GM23338 (cell line): Measurements from ENCODE around the gene DISP3. TPM values are rescaled to one million over a fixed set of nuclear protein-coding genes. Genes with fewer than 3 reads are reported as not detected.

Experiments
- ATAC-seq: fragments of 200-7000 bp; cut with Tn5 transposase; 3 replicates; pipeline ENCODE4 v1.9.1; 2020
- DNase-seq: peaks from one replicate; pipeline ENCODE4 v3.0.0-alpha.2; 2015; ENCODE audit warnings: low spot score
- H2AFZ ChIP-seq: fragments of 200-600 bp; sonication (generic); 2 replicates; pipeline ENCODE4 v1.8.0; 2016; ENCODE audit warnings: antibody characterized with exemption, mild to moderate bottlenecking, moderate library complexity
- H3F3A ChIP-seq: fragments of 200-600 bp; sonication (generic); replicated peaks from 2 replicates; pipeline ENCODE4 v1.8.0; 2017; ENCODE audit warnings: antibody characterized with exemption, mixed run types, low read depth
- H3K27ac ChIP-seq: fragments of 200-600 bp; sonication (generic); 2 replicates; pipeline ENCODE4 v1.6.1; 2016; ENCODE audit warnings: low read depth
- H3K27me3 ChIP-seq: fragments of 200-600 bp; sonication (generic); 2 replicates; pipeline ENCODE4 v1.8.0; 2016; ENCODE audit warnings: mild to moderate bottlenecking, mixed run types, moderate library complexity; ENCODE audit not compliant: insufficient read depth
- H3K36me3 ChIP-seq: fragments of 200-600 bp; sonication (generic); 2 replicates; pipeline ENCODE4 v1.8.0; 2016; ENCODE audit warnings: mild to moderate bottlenecking; ENCODE audit not compliant: insufficient read depth
- H3K4me1 ChIP-seq: fragments of 200-600 bp; sonication (generic); 2 replicates; pipeline ENCODE4 v1.8.0; 2016; ENCODE audit warnings: mild to moderate bottlenecking, moderate library complexity; ENCODE audit not compliant: insufficient read depth
- H3K4me2 ChIP-seq: fragments of 200-600 bp; sonication (generic); 2 replicates; pipeline ENCODE4 v1.7.1; 2017; ENCODE audit warnings: mixed run types
- H3K4me3 ChIP-seq: fragments of 200-600 bp; sonication (generic); 2 replicates; pipeline ENCODE4 v1.6.1; 2016; ENCODE audit warnings: mixed run types
- H3K79me2 ChIP-seq: fragments of 200-600 bp; sonication (generic); replicated peaks from 2 replicates; pipeline ENCODE4 v1.8.0; 2017; ENCODE audit warnings: mild to moderate bottlenecking; ENCODE audit not compliant: insufficient read depth
- H3K9me2 ChIP-seq: fragments of 200-600 bp; sonication (generic); 2 replicates; pipeline ENCODE4 v1.8.0; 2017; ENCODE audit not compliant: insufficient read depth
- H4K20me1 ChIP-seq: fragments of 200-600 bp; sonication (generic); replicated peaks from 2 replicates; pipeline ENCODE4 v1.8.0; 2017; ENCODE audit warnings: mild to moderate bottlenecking; ENCODE audit not compliant: insufficient read depth
- H3K27ac Mint-ChIP-seq: 2 replicates; pipeline ENCODE4 v1.8.0; 2020; ENCODE audit warnings: inconsistent platforms, mild to moderate bottlenecking, moderate library complexity, mixed read lengths
- H3K27me3 Mint-ChIP-seq: 3 replicates; pipeline ENCODE4 v1.8.0; 2022; ENCODE audit warnings: low read depth, mild to moderate bottlenecking, moderate library complexity, mixed read lengths, inconsistent platforms; ENCODE audit not compliant: insufficient read depth, poor library complexity
- H3K36me3 Mint-ChIP-seq: 3 replicates; pipeline ENCODE4 v1.8.0; 2021; ENCODE audit warnings: low read depth, mild to moderate bottlenecking, inconsistent platforms, moderate library complexity, mixed read lengths
- H3K4me1 Mint-ChIP-seq: 3 replicates; pipeline ENCODE4 v1.8.0; 2020; ENCODE audit warnings: mild to moderate bottlenecking, inconsistent platforms, mixed read lengths
- H3K4me3 Mint-ChIP-seq: 3 replicates; pipeline ENCODE4 v1.8.0; 2021; ENCODE audit warnings: moderate library complexity, mild to moderate bottlenecking, inconsistent platforms, mixed read lengths
- H3K9me3 Mint-ChIP-seq: 3 replicates; pipeline ENCODE4 v1.8.0; 2020; ENCODE audit warnings: moderate library complexity, mild to moderate bottlenecking, inconsistent platforms, mixed read lengths
- CREB1 ChIP-seq: fragments of 250-450 bp; sonication (Bioruptor Pico); IDR thresholded peaks from 2 replicates; pipeline ENCODE4 v1.5.0; 2020; ENCODE audit warnings: low read depth, mild to moderate bottlenecking, moderate library complexity
- ETS1 ChIP-seq: IDR thresholded peaks from 2 replicates; pipeline ENCODE4 v1.6.1; 2016; ENCODE audit warnings: antibody characterized with exemption
- EZH2 ChIP-seq: fragments of 200-600 bp; sonication (generic); IDR thresholded peaks from one replicate; pipeline ENCODE4 v1.8.0; 2017; ENCODE audit warnings: antibody characterized with exemption, mild to moderate bottlenecking, low read depth; ENCODE audit not compliant: unreplicated experiment
- EZH2phosphoT487 ChIP-seq: fragments of 200-600 bp; sonication (generic); IDR thresholded peaks from one replicate; pipeline ENCODE4 v1.8.1; 2018; ENCODE audit warnings: antibody characterized with exemption; ENCODE audit not compliant: unreplicated experiment
- JUNB ChIP-seq: IDR thresholded peaks from one replicate; pipeline ENCODE4 v1.6.1; 2016; ENCODE audit warnings: antibody characterized with exemption; ENCODE audit not compliant: unreplicated experiment
- NANOG ChIP-seq: IDR thresholded peaks from 2 replicates; pipeline ENCODE4 v1.6.1; 2016; ENCODE audit warnings: antibody characterized with exemption, borderline replicate concordance
- POLR2AphosphoS5 ChIP-seq: IDR thresholded peaks from 2 replicates; pipeline ENCODE4 v1.6.1; 2016; ENCODE audit warnings: antibody characterized with exemption, low read depth
- REST ChIP-seq: IDR thresholded peaks from one replicate; pipeline ENCODE4 v1.6.1; 2018; ENCODE audit warnings: antibody characterized with exemption; ENCODE audit not compliant: unreplicated experiment
- STAT1 ChIP-seq: IDR thresholded peaks from one replicate; pipeline ENCODE4 v1.6.1; 2016; ENCODE audit warnings: antibody characterized with exemption; ENCODE audit not compliant: unreplicated experiment
- ZNF331 ChIP-seq: fragments of 250-450 bp; sonication (Bioruptor Pico); IDR thresholded peaks from 2 replicates; pipeline ENCODE4 v1.5.0; 2020; ENCODE audit warnings: low read depth, mild to moderate bottlenecking, moderate library complexity
- ZNF462 ChIP-seq: fragments of 250-450 bp; sonication (Bioruptor Pico); IDR thresholded peaks from 2 replicates; pipeline ENCODE4 v1.5.0; 2020; ENCODE audit warnings: mild to moderate bottlenecking, moderate library complexity
- polyA plus RNA-seq: library from polyadenylated mRNA; unstranded; fragments of >200 nt; fragmentation: Nextera tagmentation; extraction: Ambion mirVana; gene quantifications from 2 replicates; pipeline ENCODE4 v1.2.1, GENCODE V29; 2016
- total RNA-seq: library from RNA; depleted of rRNA; stranded (reverse); fragments of >200 nt; shearing (Covaris generic); gene quantifications from 2 replicates; pipeline ENCODE4 v1.2.3, GENCODE V29; 2014
- TF ChIP-seq, protein P1 (sequence below), 2 experiments: fragments of 200-600 bp in 1 of 2; sonication (generic) in 1 of 2; conservative IDR thresholded peaks; 2 replicates each; pipeline versions ENCODE4 v1.5.1 to v1.6.1; 2016 to 2017; ENCODE audit warnings: antibody characterized with exemption in 2 of 2, low read depth in 2 of 2, mild to moderate bottlenecking in 2 of 2, moderate library complexity in 1 of 2

The DISP3 gene
- total and polyA plus RNA-seq, 2 experiments from 2014 or later: 3.2 to 11.1 TPM

DNA sequence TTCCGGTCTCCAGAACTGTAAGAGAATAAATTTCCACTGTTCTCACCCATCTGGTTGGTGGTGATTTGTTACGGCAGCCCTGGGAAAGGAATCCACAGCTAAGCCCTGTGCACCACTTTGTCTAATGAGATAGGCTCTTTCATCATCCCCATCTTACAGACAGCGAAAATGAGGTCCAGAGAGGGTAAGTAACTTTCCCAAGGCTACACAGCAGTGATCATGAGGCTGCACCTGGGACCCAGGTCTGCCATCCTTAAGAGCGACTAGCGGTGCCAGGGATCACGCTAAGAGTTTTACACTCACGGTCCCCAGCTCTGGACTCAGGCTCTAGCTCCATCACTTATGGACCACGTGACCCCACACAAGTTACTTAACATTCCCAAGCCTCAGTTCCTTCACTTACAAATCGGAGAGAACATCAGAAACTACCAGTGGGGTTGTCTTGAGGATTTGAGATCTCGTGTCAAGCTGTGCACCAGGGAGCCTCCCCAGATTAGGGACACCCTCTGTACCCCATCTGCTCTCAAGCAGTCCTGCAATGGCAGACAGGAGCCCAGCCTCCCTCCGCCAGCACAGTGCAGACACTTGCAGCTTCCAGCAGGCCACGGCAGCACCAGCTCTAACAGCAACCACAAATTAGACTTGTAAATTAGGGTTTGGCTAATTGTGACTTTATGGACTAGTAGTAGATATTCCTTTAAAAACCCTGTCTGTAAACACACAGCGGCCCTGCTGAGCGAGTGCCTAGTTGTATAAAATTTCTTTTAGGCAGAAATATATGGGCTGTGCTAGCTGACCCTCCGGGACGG lies 87.3 kb downstream of the DISP3 start:
- Mint-ChIP-seq H3K4me3 (no peak overlapping the region), H3K4me1 (peaks cover 18% of the 10 kb centered on the region), H3K27me3 (peaks cover 13% of the 10 kb centered on the region), H3K27ac (no peak overlapping the region), H3K36me3 (no peaks in the 10 kb centered on the region; the same call in 2 of the 3 replicates), H3K9me3 (no peaks in the 10 kb centered on the region)
- Histone ChIP-seq H3K36me3 (no peaks in the 10 kb centered on the region), H3K27me3 (no peaks in the 10 kb centered on the region), H3K4me1 (no peaks in the 10 kb centered on the region), H3K4me3 (no peak overlapping the region), H3K4me2 (no peak overlapping the region), H3K9me2 (no peaks in the 10 kb centered on the region), H3K27ac (no peak overlapping the region), H3F3A (0 out of 2 replicates have a peak, but pooled peaks cover 2% of the 10 kb centered on the region), H2AFZ (no peak overlapping the region), H4K20me1 (no peaks in the 10 kb centered on the region), H3K79me2 (no peaks in the 10 kb centered on the region)
- DNase-seq (no peak), ATAC-seq (peak; percentile 19; the same call in 2 of the 3 replicates)
- TF ChIP-seq POLR2AphosphoS5 (no peak), NANOG (no peak), JUNB (no peak), EZH2phosphoT487 (no peak), ETS1 (no peak), EZH2 (no peak), ZNF331 (CRISPR knock-in tag) (no peak), STAT1 (no peak), REST (no peak), ZNF462 (CRISPR knock-in tag) (no peak), CREB1 (no peak)
- TF ChIP-seq, protein P1, sequence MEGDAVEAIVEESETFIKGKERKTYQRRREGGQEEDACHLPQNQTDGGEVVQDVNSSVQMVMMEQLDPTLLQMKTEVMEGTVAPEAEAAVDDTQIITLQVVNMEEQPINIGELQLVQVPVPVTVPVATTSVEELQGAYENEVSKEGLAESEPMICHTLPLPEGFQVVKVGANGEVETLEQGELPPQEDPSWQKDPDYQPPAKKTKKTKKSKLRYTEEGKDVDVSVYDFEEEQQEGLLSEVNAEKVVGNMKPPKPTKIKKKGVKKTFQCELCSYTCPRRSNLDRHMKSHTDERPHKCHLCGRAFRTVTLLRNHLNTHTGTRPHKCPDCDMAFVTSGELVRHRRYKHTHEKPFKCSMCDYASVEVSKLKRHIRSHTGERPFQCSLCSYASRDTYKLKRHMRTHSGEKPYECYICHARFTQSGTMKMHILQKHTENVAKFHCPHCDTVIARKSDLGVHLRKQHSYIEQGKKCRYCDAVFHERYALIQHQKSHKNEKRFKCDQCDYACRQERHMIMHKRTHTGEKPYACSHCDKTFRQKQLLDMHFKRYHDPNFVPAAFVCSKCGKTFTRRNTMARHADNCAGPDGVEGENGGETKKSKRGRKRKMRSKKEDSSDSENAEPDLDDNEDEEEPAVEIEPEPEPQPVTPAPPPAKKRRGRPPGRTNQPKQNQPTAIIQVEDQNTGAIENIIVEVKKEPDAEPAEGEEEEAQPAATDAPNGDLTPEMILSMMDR (conservative IDR thresholded peaks at IDR 0.05; ENCODE audit: low read depth in 2 of 2): no peak
